Measurements from ENCODE around the gene SLC39A11.

The SLC39A11 gene

GRCh38 chr17:73030501-73030921 lies 62.0 kb downstream of the SLC39A11 start:
- no peak for ATAC-seq
- TF ChIP-seq ARNTL (CRISPR knock-in tag; IDR thresholded peaks at IDR 0.05; ENCODE audit: borderline replicate concordance, low read depth) (no peak), PPARA (CRISPR knock-in tag; IDR thresholded peaks at IDR 0.05; ENCODE audit: borderline replicate concordance) (no peak), TOX (CRISPR knock-in tag; IDR thresholded peaks at IDR 0.05; ENCODE audit: borderline replicate concordance) (no peak), RARB (CRISPR knock-in tag; IDR thresholded peaks at IDR 0.05) (no peak), TSHZ2 (CRISPR knock-in tag; IDR thresholded peaks at IDR 0.05) (no peak), ZNF565 (CRISPR knock-in tag; conservative IDR thresholded peaks at IDR 0.05; ENCODE audit: low read depth) (no peak), ESRRG (CRISPR knock-in tag; IDR thresholded peaks at IDR 0.05) (no peak), GLIS3 (CRISPR knock-in tag; IDR thresholded peaks at IDR 0.05) (no peak), SNAI2 (CRISPR knock-in tag; IDR thresholded peaks at IDR 0.05) (no peak), TCF4 (CRISPR knock-in tag; IDR thresholded peaks at IDR 0.05; ENCODE audit: borderline replicate concordance) (no peak), POU6F1 (CRISPR knock-in tag; IDR thresholded peaks at IDR 0.05; ENCODE audit: borderline replicate concordance, low read depth) (no peak), PATZ1 (CRISPR knock-in tag; IDR thresholded peaks at IDR 0.05; ENCODE audit: borderline replicate concordance) (no peak), CSRNP3 (CRISPR knock-in tag; IDR thresholded peaks at IDR 0.05) (no peak), CREB5 (CRISPR knock-in tag; IDR thresholded peaks at IDR 0.05; ENCODE audit: low read depth) (no peak), BACH2 (CRISPR knock-in tag; IDR thresholded peaks at IDR 0.05; ENCODE audit: borderline replicate concordance) (no peak), ISL1 (CRISPR knock-in tag; IDR thresholded peaks at IDR 0.05) (no peak), CSDC2 (CRISPR knock-in tag; IDR thresholded peaks at IDR 0.05) (no peak), ZNF70 (CRISPR knock-in tag; IDR thresholded peaks at IDR 0.05) (no peak), ZNF8 (CRISPR knock-in tag; IDR thresholded peaks at IDR 0.05) (no peak), OSR1 (CRISPR knock-in tag; IDR thresholded peaks at IDR 0.05) (no peak)

GRCh38 chr17:73029991-73030390 lies 62.5 kb downstream of the SLC39A11 start:
- TF ChIP-seq BACH2 (CRISPR knock-in tag; IDR thresholded peaks at IDR 0.05; ENCODE audit: borderline replicate concordance) (no peak), ZFP3 (CRISPR knock-in tag; IDR thresholded peaks at IDR 0.05) (no peak), CREB5 (CRISPR knock-in tag; IDR thresholded peaks at IDR 0.05; ENCODE audit: low read depth) (no peak), PATZ1 (CRISPR knock-in tag; IDR thresholded peaks at IDR 0.05; ENCODE audit: borderline replicate concordance) (no peak), ZC3H10 (CRISPR knock-in tag; IDR thresholded peaks at IDR 0.05) (no peak), ZFP30 (CRISPR knock-in tag; IDR thresholded peaks at IDR 0.05) (no peak), TSHZ2 (CRISPR knock-in tag; IDR thresholded peaks at IDR 0.05) (no peak), TOX (CRISPR knock-in tag; IDR thresholded peaks at IDR 0.05; ENCODE audit: borderline replicate concordance) (no peak), PPARA (CRISPR knock-in tag; IDR thresholded peaks at IDR 0.05; ENCODE audit: borderline replicate concordance) (no peak), TCF4 (CRISPR knock-in tag; IDR thresholded peaks at IDR 0.05; ENCODE audit: borderline replicate concordance) (no peak), GLIS3 (CRISPR knock-in tag; IDR thresholded peaks at IDR 0.05) (no peak), CSDC2 (CRISPR knock-in tag; IDR thresholded peaks at IDR 0.05) (no peak), ESRRG (CRISPR knock-in tag; IDR thresholded peaks at IDR 0.05) (no peak), ZNF8 (CRISPR knock-in tag; IDR thresholded peaks at IDR 0.05) (no peak)
- ATAC-seq = no peak

Data from SK-N-SH treated with all-trans-retinoic acid at 6 μM for 48 hours (cell line).